ENCODE data around the gene SIRPA. TPM values are rescaled to one million over a fixed set of nuclear protein-coding genes. Genes with fewer than 3 reads are reported as not detected.

The SIRPA gene
- total and polyA plus RNA-seq, 4 donors, result 14.8 to 62.9 (median 28.3) TPM

- Histone ChIP-seq H3K36me3 (ENCODE audit: control insufficient read depth in 1 of 2, insufficient read depth in 2 of 2, low read length in 1 of 2) (no peaks in the 10 kb centered on the region), H3K4me1 (ENCODE audit: control insufficient read depth in 1 of 2, insufficient read depth in 2 of 2, low read length in 2 of 2) (no peaks in the 10 kb centered on the region), H3K27me3 (ENCODE audit: control insufficient read depth in 1 of 2, insufficient read depth in 2 of 2, low read length in 1 of 2) (no peaks in the 10 kb centered on the region), H3K27ac (ENCODE audit: low read depth in 1 of 2, low read length in 2 of 2) (no peak overlapping the region), H3K4me3 (ENCODE audit: low read length in 2 of 2) (no peak overlapping the region), H3K9me3 (ENCODE audit: control insufficient read depth, low read length) (no peaks in the 10 kb centered on the region)
- intact Hi-C loops (cut with DNase I), result loop anchor here in 1 of 2 donors (5.0 kb wide), 1 partner anchor 139 kb away; no protein-coding TSS in a partner anchor
- DNase-seq (no peak), ATAC-seq (ENCODE audit: low FRiP score) (no peak)
- 39 to 43% methylated on average over 8 of the region's 8 CpGs for WGBS, 2 donors
Measured at GRCh38 chr20:1941226-1941625, 46.0 kb downstream of the SIRPA start.

GRCh38 chr20:1942061-1942460 is 46.9 kb downstream of the SIRPA start:
- intact Hi-C loops (cut with DNase I), result loop anchor here in 1 of 2 donors (5.0 kb wide), 1 partner anchor 140 kb away; no protein-coding TSS in a partner anchor
- DNase-seq (no peak), ATAC-seq (ENCODE audit: low FRiP score) (no peak)
- 84 to 87% methylated on average over 7 of the region's 7 CpGs for WGBS, 2 donors
- H3K9me3 ChIP-seq (ENCODE audit: control insufficient read depth, low read length), result no peaks in the 10 kb centered on the region
- no peaks in the 10 kb centered on the region for H3K27me3 ChIP-seq (ENCODE audit: control insufficient read depth in 1 of 2, insufficient read depth in 2 of 2, low read length in 1 of 2)
- no peaks in the 10 kb centered on the region for H3K4me1 ChIP-seq (ENCODE audit: control insufficient read depth in 1 of 2, insufficient read depth in 2 of 2, low read length in 2 of 2)
- no peaks in the 10 kb centered on the region for H3K36me3 ChIP-seq (ENCODE audit: control insufficient read depth in 1 of 2, insufficient read depth in 2 of 2, low read length in 1 of 2)
- H3K27ac ChIP-seq (ENCODE audit: low read depth in 1 of 2, low read length in 2 of 2), result no peak overlapping the region
- H3K4me3 ChIP-seq (ENCODE audit: low read length in 2 of 2), result no peak overlapping the region

- Histone ChIP-seq H3K4me3 (ENCODE audit: low read length in 2 of 2) (no peak overlapping the region), H3K27me3 (ENCODE audit: control insufficient read depth in 1 of 2, insufficient read depth in 2 of 2, low read length in 1 of 2) (no peaks in the 10 kb centered on the region), H3K27ac (ENCODE audit: low read depth in 1 of 2, low read length in 2 of 2) (no peak overlapping the region), H3K36me3 (ENCODE audit: control insufficient read depth in 1 of 2, insufficient read depth in 2 of 2, low read length in 1 of 2) (no peaks in the 10 kb centered on the region), H3K4me1 (ENCODE audit: control insufficient read depth in 1 of 2, insufficient read depth in 2 of 2, low read length in 2 of 2) (no peaks in the 10 kb centered on the region), H3K9me3 (ENCODE audit: control insufficient read depth, low read length) (no peaks in the 10 kb centered on the region)
- WGBS, 2 donors, result 78 to 80% methylated on average over 13 of the region's 13 CpGs
- ATAC-seq (ENCODE audit: low FRiP score), result no peak
- intact Hi-C loops (cut with DNase I), result loop anchor here in 1 of 2 donors (5.0 kb wide), 1 partner anchor 140 kb away; no protein-coding TSS in a partner anchor
- DNase-seq, result no peak
Measured at GRCh38 chr20:1942486-1943274, 47.5 kb downstream of the SIRPA start.

- Histone ChIP-seq H3K27me3 (ENCODE audit: control insufficient read depth in 1 of 2, insufficient read depth in 2 of 2, low read length in 1 of 2) (no peaks in the 10 kb centered on the region), H3K4me3 (ENCODE audit: low read length in 2 of 2) (no peak overlapping the region), H3K27ac (ENCODE audit: low read depth in 1 of 2, low read length in 2 of 2) (no peak overlapping the region), H3K9me3 (ENCODE audit: control insufficient read depth, low read length) (no peaks in the 10 kb centered on the region), H3K4me1 (ENCODE audit: control insufficient read depth in 1 of 2, insufficient read depth in 2 of 2, low read length in 2 of 2) (no peaks in the 10 kb centered on the region), H3K36me3 (ENCODE audit: control insufficient read depth in 1 of 2, insufficient read depth in 2 of 2, low read length in 1 of 2) (no peaks in the 10 kb centered on the region)
- no peak for DNase-seq
- intact Hi-C loops (cut with DNase I), result loop anchor here in 1 of 2 donors (5.0 kb wide), 1 partner anchor 141 kb away; no protein-coding TSS in a partner anchor
- ATAC-seq (ENCODE audit: low FRiP score), result peak; percentile 50
- WGBS, 2 donors, result 86% methylated on average over 8 of the region's 8 CpGs
Measured at GRCh38 chr20:1943275-1944002, 48.2 kb downstream of the SIRPA start.

GRCh38 chr20:1944345-1945091 is 49.3 kb downstream of the SIRPA start:
- ATAC-seq (ENCODE audit: low FRiP score), result peak; percentile 10
- H3K27ac ChIP-seq (ENCODE audit: low read depth in 1 of 2, low read length in 2 of 2), result no peak overlapping the region
- intact Hi-C loops (cut with DNase I), result loop anchor here in 1 of 2 donors (5.0 kb wide), 1 partner anchor 142 kb away; no protein-coding TSS in a partner anchor

GRCh38 chr20:1945134-1945618 is 50.0 kb downstream of the SIRPA start:
- H3K36me3 ChIP-seq (ENCODE audit: control insufficient read depth in 1 of 2, insufficient read depth in 2 of 2, low read length in 1 of 2), result no peaks in the 10 kb centered on the region
- DNase-seq (peak; percentile 82 to 85), ATAC-seq (ENCODE audit: low FRiP score) (peak; percentile 79)
- H3K4me1 ChIP-seq (ENCODE audit: control insufficient read depth in 1 of 2, insufficient read depth in 2 of 2, low read length in 2 of 2), result no peaks in the 10 kb centered on the region
- H3K27ac ChIP-seq (ENCODE audit: low read depth in 1 of 2, low read length in 2 of 2), result no peak overlapping the region
- no peak overlapping the region for H3K4me3 ChIP-seq (ENCODE audit: low read length in 2 of 2)
- no peaks in the 10 kb centered on the region for H3K9me3 ChIP-seq (ENCODE audit: control insufficient read depth, low read length)
- WGBS, 2 donors, result 82 to 83% methylated on average over 9 of the region's 9 CpGs
- intact Hi-C loops (cut with DNase I), result no loop called here
- no peaks in the 10 kb centered on the region for H3K27me3 ChIP-seq (ENCODE audit: control insufficient read depth in 1 of 2, insufficient read depth in 2 of 2, low read length in 1 of 2)

More at GRCh38 chr20:1944345-1945091, 49.3 kb downstream of the SIRPA start:
- H3K27me3 ChIP-seq (ENCODE audit: control insufficient read depth in 1 of 2, insufficient read depth in 2 of 2, low read length in 1 of 2), result no peaks in the 10 kb centered on the region
- H3K4me3 ChIP-seq (ENCODE audit: low read length in 2 of 2), result no peak overlapping the region
- no peaks in the 10 kb centered on the region for H3K9me3 ChIP-seq (ENCODE audit: control insufficient read depth, low read length)
- no peaks in the 10 kb centered on the region for H3K36me3 ChIP-seq (ENCODE audit: control insufficient read depth in 1 of 2, insufficient read depth in 2 of 2, low read length in 1 of 2)
- DNase-seq, result no peak
- H3K4me1 ChIP-seq (ENCODE audit: control insufficient read depth in 1 of 2, insufficient read depth in 2 of 2, low read length in 2 of 2), result no peaks in the 10 kb centered on the region
- 66 to 67% methylated on average over 6 of the region's 6 CpGs for WGBS, 2 donors

GRCh38 chr20:1945660-1946059 is 50.5 kb downstream of the SIRPA start:
- ATAC-seq (ENCODE audit: low FRiP score) (no peak), DNase-seq (no peak)
- no peaks in the 10 kb centered on the region for H3K4me1 ChIP-seq (ENCODE audit: control insufficient read depth in 1 of 2, insufficient read depth in 2 of 2, low read length in 2 of 2)
- no peaks in the 10 kb centered on the region for H3K9me3 ChIP-seq (ENCODE audit: control insufficient read depth, low read length)
- no peaks in the 10 kb centered on the region for H3K36me3 ChIP-seq (ENCODE audit: control insufficient read depth in 1 of 2, insufficient read depth in 2 of 2, low read length in 1 of 2)
- H3K27me3 ChIP-seq (ENCODE audit: control insufficient read depth in 1 of 2, insufficient read depth in 2 of 2, low read length in 1 of 2), result no peaks in the 10 kb centered on the region
- H3K4me3 ChIP-seq (ENCODE audit: low read length in 2 of 2), result no peak overlapping the region
- intact Hi-C loops (cut with DNase I), result no loop called here
- H3K27ac ChIP-seq (ENCODE audit: low read depth in 1 of 2, low read length in 2 of 2), result no peak overlapping the region
- WGBS, 2 donors, result 84 to 86% methylated on average over 7 of the region's 7 CpGs

GRCh38 chr20:1946442-1946761 is 51.2 kb downstream of the SIRPA start:
- no peak for DNase-seq
- no peak for ATAC-seq (ENCODE audit: low FRiP score)

More at GRCh38 chr20:1946442-1946761, 51.2 kb downstream of the SIRPA start:
- H3K4me3 ChIP-seq (ENCODE audit: low read length in 2 of 2), result peak overlapping the region in 1 of 2 donors; percentile 14
- H3K9me3 ChIP-seq (ENCODE audit: control insufficient read depth, low read length), result no peaks in the 10 kb centered on the region
- no peaks in the 10 kb centered on the region for H3K36me3 ChIP-seq (ENCODE audit: control insufficient read depth in 1 of 2, insufficient read depth in 2 of 2, low read length in 1 of 2)
- WGBS, 2 donors, result 51 to 59% methylated on average over 7 of the region's 7 CpGs
- H3K4me1 ChIP-seq (ENCODE audit: control insufficient read depth in 1 of 2, insufficient read depth in 2 of 2, low read length in 2 of 2), result no peaks in the 10 kb centered on the region
- no peaks in the 10 kb centered on the region for H3K27me3 ChIP-seq (ENCODE audit: control insufficient read depth in 1 of 2, insufficient read depth in 2 of 2, low read length in 1 of 2)
- intact Hi-C loops (cut with DNase I), result no loop called here
- no peak overlapping the region for H3K27ac ChIP-seq (ENCODE audit: low read depth in 1 of 2, low read length in 2 of 2)

Measured in aorta (tissue), 5 donors.